ENCODE results near the gene TIMM23B.
"Not testable (repeated sequence)": the region's sequence is repeated elsewhere in the genome, so short reads cannot be mapped to it uniquely, and the experiment has no call there.

Gene TIMM23B

GRCh38 chr10:49972094-49972493, 30.2 kb downstream of the TIMM23B start:
- not testable (repeated sequence) for H3K4me1 ChIP-seq (ENCODE audit: control insufficient read depth in 5 of 5, insufficient read depth in 5 of 5, low read length in 5 of 5); H3K9me3 ChIP-seq (ENCODE audit: control insufficient read depth in 5 of 5, low read length in 5 of 5); H3K27ac ChIP-seq (ENCODE audit: low read depth, low read length); H3K36me3 ChIP-seq (ENCODE audit: control insufficient read depth in 5 of 5, insufficient read depth in 5 of 5, low read length in 5 of 5); H3K9ac ChIP-seq (ENCODE audit: low read length in 5 of 5); H3K27me3 ChIP-seq (ENCODE audit: control insufficient read depth in 5 of 5, insufficient read depth in 4 of 5, low read length in 5 of 5); H3K4me3 ChIP-seq (ENCODE audit: low read depth in 1 of 5, low read length in 5 of 5)

GRCh38 chr10:49977756-49978155, 35.9 kb downstream of the TIMM23B start:
- H3K27ac ChIP-seq (ENCODE audit: low read depth, low read length); H3K9me3 ChIP-seq (ENCODE audit: control insufficient read depth in 5 of 5, low read length in 5 of 5); H3K4me3 ChIP-seq (ENCODE audit: low read depth in 1 of 5, low read length in 5 of 5); H3K4me1 ChIP-seq (ENCODE audit: control insufficient read depth in 5 of 5, insufficient read depth in 5 of 5, low read length in 5 of 5); H3K9ac ChIP-seq (ENCODE audit: low read length in 5 of 5); H3K36me3 ChIP-seq (ENCODE audit: control insufficient read depth in 5 of 5, insufficient read depth in 5 of 5, low read length in 5 of 5); H3K27me3 ChIP-seq (ENCODE audit: control insufficient read depth in 5 of 5, insufficient read depth in 4 of 5, low read length in 5 of 5): not testable (repeated sequence)

- not testable (repeated sequence) for H3K4me3 ChIP-seq (ENCODE audit: low read depth in 1 of 5, low read length in 5 of 5); H3K27me3 ChIP-seq (ENCODE audit: control insufficient read depth in 5 of 5, insufficient read depth in 4 of 5, low read length in 5 of 5); H3K4me1 ChIP-seq (ENCODE audit: control insufficient read depth in 5 of 5, insufficient read depth in 5 of 5, low read length in 5 of 5); H3K36me3 ChIP-seq (ENCODE audit: control insufficient read depth in 5 of 5, insufficient read depth in 5 of 5, low read length in 5 of 5); H3K9me3 ChIP-seq (ENCODE audit: control insufficient read depth in 5 of 5, low read length in 5 of 5); H3K9ac ChIP-seq (ENCODE audit: low read length in 5 of 5); H3K27ac ChIP-seq (ENCODE audit: low read depth, low read length)
Measured at GRCh38 chr10:49987207-49987606, 45.4 kb downstream of the TIMM23B start.

GRCh38 chr10:49988376-49988775, 46.5 kb downstream of the TIMM23B start, which contains the start of gene AGAP6:
AGAP6 (plus strand) TSS chr10:49988406; CDS start chr10:49988716, 310 bp downstream.
- H3K27me3 ChIP-seq (ENCODE audit: control insufficient read depth in 5 of 5, insufficient read depth in 4 of 5, low read length in 5 of 5); H3K4me3 ChIP-seq (ENCODE audit: low read depth in 1 of 5, low read length in 5 of 5); H3K4me1 ChIP-seq (ENCODE audit: control insufficient read depth in 5 of 5, insufficient read depth in 5 of 5, low read length in 5 of 5); H3K36me3 ChIP-seq (ENCODE audit: control insufficient read depth in 5 of 5, insufficient read depth in 5 of 5, low read length in 5 of 5); H3K9me3 ChIP-seq (ENCODE audit: control insufficient read depth in 5 of 5, low read length in 5 of 5); H3K9ac ChIP-seq (ENCODE audit: low read length in 5 of 5); H3K27ac ChIP-seq (ENCODE audit: low read depth, low read length): not testable (repeated sequence)

- not testable (repeated sequence) for H3K4me1 ChIP-seq (ENCODE audit: control insufficient read depth in 5 of 5, insufficient read depth in 5 of 5, low read length in 5 of 5); H3K4me3 ChIP-seq (ENCODE audit: low read depth in 1 of 5, low read length in 5 of 5); H3K9me3 ChIP-seq (ENCODE audit: control insufficient read depth in 5 of 5, low read length in 5 of 5)
Measured at GRCh38 chr10:49995321-49995720, 53.5 kb downstream of the TIMM23B start.

GRCh38 chr10:50014024-50014423, 72.2 kb downstream of the TIMM23B start:
- not testable (repeated sequence) for H3K27me3 ChIP-seq (ENCODE audit: control insufficient read depth in 5 of 5, insufficient read depth in 4 of 5, low read length in 5 of 5); H3K36me3 ChIP-seq (ENCODE audit: control insufficient read depth in 5 of 5, insufficient read depth in 5 of 5, low read length in 5 of 5); H3K9ac ChIP-seq (ENCODE audit: low read length in 5 of 5); H3K4me1 ChIP-seq (ENCODE audit: control insufficient read depth in 5 of 5, insufficient read depth in 5 of 5, low read length in 5 of 5); H3K27ac ChIP-seq (ENCODE audit: low read depth, low read length); H3K9me3 ChIP-seq (ENCODE audit: control insufficient read depth in 5 of 5, low read length in 5 of 5); H3K4me3 ChIP-seq (ENCODE audit: low read depth in 1 of 5, low read length in 5 of 5)

More at GRCh38 chr10:49995321-49995720, 53.5 kb downstream of the TIMM23B start:
- not testable (repeated sequence) for H3K27me3 ChIP-seq (ENCODE audit: control insufficient read depth in 5 of 5, insufficient read depth in 4 of 5, low read length in 5 of 5); H3K36me3 ChIP-seq (ENCODE audit: control insufficient read depth in 5 of 5, insufficient read depth in 5 of 5, low read length in 5 of 5); H3K27ac ChIP-seq (ENCODE audit: low read depth, low read length); H3K9ac ChIP-seq (ENCODE audit: low read length in 5 of 5)

- not testable (repeated sequence) for H3K36me3 ChIP-seq (ENCODE audit: control insufficient read depth in 5 of 5, insufficient read depth in 5 of 5, low read length in 5 of 5); H3K27me3 ChIP-seq (ENCODE audit: control insufficient read depth in 5 of 5, insufficient read depth in 4 of 5, low read length in 5 of 5); H3K4me3 ChIP-seq (ENCODE audit: low read depth in 1 of 5, low read length in 5 of 5); H3K27ac ChIP-seq (ENCODE audit: low read depth, low read length); H3K9me3 ChIP-seq (ENCODE audit: control insufficient read depth in 5 of 5, low read length in 5 of 5); H3K4me1 ChIP-seq (ENCODE audit: control insufficient read depth in 5 of 5, insufficient read depth in 5 of 5, low read length in 5 of 5); H3K9ac ChIP-seq (ENCODE audit: low read length in 5 of 5)
Measured at GRCh38 chr10:50015596-50016220, 73.9 kb downstream of the TIMM23B start.

- not testable (repeated sequence) for H3K36me3 ChIP-seq (ENCODE audit: control insufficient read depth in 5 of 5, insufficient read depth in 5 of 5, low read length in 5 of 5); H3K27ac ChIP-seq (ENCODE audit: low read depth, low read length); H3K9ac ChIP-seq (ENCODE audit: low read length in 5 of 5); H3K9me3 ChIP-seq (ENCODE audit: control insufficient read depth in 5 of 5, low read length in 5 of 5); H3K4me3 ChIP-seq (ENCODE audit: low read depth in 1 of 5, low read length in 5 of 5); H3K27me3 ChIP-seq (ENCODE audit: control insufficient read depth in 5 of 5, insufficient read depth in 4 of 5, low read length in 5 of 5); H3K4me1 ChIP-seq (ENCODE audit: control insufficient read depth in 5 of 5, insufficient read depth in 5 of 5, low read length in 5 of 5)
Measured at GRCh38 chr10:50016926-50017325, 75.1 kb downstream of the TIMM23B start.

- not testable (repeated sequence) for H3K27me3 ChIP-seq (ENCODE audit: control insufficient read depth in 5 of 5, insufficient read depth in 4 of 5, low read length in 5 of 5); H3K27ac ChIP-seq (ENCODE audit: low read depth, low read length); H3K4me1 ChIP-seq (ENCODE audit: control insufficient read depth in 5 of 5, insufficient read depth in 5 of 5, low read length in 5 of 5); H3K4me3 ChIP-seq (ENCODE audit: low read depth in 1 of 5, low read length in 5 of 5); H3K36me3 ChIP-seq (ENCODE audit: control insufficient read depth in 5 of 5, insufficient read depth in 5 of 5, low read length in 5 of 5); H3K9ac ChIP-seq (ENCODE audit: low read length in 5 of 5); H3K9me3 ChIP-seq (ENCODE audit: control insufficient read depth in 5 of 5, low read length in 5 of 5)
Measured at GRCh38 chr10:50017646-50018045, 75.8 kb downstream of the TIMM23B start.

GRCh38 chr10:50019279-50019678, 77.4 kb downstream of the TIMM23B start:
- H3K27me3 ChIP-seq (ENCODE audit: control insufficient read depth in 5 of 5, insufficient read depth in 4 of 5, low read length in 5 of 5); H3K9me3 ChIP-seq (ENCODE audit: control insufficient read depth in 5 of 5, low read length in 5 of 5); H3K36me3 ChIP-seq (ENCODE audit: control insufficient read depth in 5 of 5, insufficient read depth in 5 of 5, low read length in 5 of 5); H3K4me3 ChIP-seq (ENCODE audit: low read depth in 1 of 5, low read length in 5 of 5); H3K4me1 ChIP-seq (ENCODE audit: control insufficient read depth in 5 of 5, insufficient read depth in 5 of 5, low read length in 5 of 5); H3K9ac ChIP-seq (ENCODE audit: low read length in 5 of 5); H3K27ac ChIP-seq (ENCODE audit: low read depth, low read length): not testable (repeated sequence)

GRCh38 chr10:50020451-50021024, 78.7 kb downstream of the TIMM23B start:
- not testable (repeated sequence) for H3K4me3 ChIP-seq (ENCODE audit: low read depth in 1 of 5, low read length in 5 of 5); H3K4me1 ChIP-seq (ENCODE audit: control insufficient read depth in 5 of 5, insufficient read depth in 5 of 5, low read length in 5 of 5); H3K27ac ChIP-seq (ENCODE audit: low read depth, low read length); H3K9ac ChIP-seq (ENCODE audit: low read length in 5 of 5); H3K9me3 ChIP-seq (ENCODE audit: control insufficient read depth in 5 of 5, low read length in 5 of 5); H3K36me3 ChIP-seq (ENCODE audit: control insufficient read depth in 5 of 5, insufficient read depth in 5 of 5, low read length in 5 of 5); H3K27me3 ChIP-seq (ENCODE audit: control insufficient read depth in 5 of 5, insufficient read depth in 4 of 5, low read length in 5 of 5)

All from subcutaneous abdominal adipose tissue (tissue), 5 donors.